AG20443 (cell line): ENCODE data around the gene TRIM25.

Experiments
- DNase-seq: peaks from one replicate; pipeline ENCODE4 v3.0.0; 2012; ENCODE audit warnings: low spot score, mixed read lengths

The TRIM25 gene

GRCh38 chr17:56926704-56927103 is 12.9 kb upstream of the TRIM25 start:
- no peak for DNase-seq

DNA sequence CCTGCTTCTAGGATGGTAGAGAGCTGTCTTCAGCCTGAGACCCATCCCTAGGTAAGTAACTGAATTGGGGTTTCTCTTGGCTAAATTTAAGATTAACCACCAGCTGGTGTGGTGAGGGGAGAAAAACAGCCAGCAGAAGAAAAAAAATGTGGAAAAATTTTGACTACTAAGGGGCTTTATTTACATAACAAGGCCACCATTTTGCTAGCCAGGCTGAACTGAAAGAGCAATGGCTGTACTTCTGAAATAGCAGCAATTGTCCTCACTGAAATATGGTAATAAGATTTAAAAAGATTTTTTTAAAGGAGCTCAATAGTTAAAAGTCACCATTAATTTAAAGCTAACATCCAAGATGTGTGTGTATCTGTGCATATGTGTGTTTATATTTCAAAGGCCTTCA is 12.4 kb upstream of the TRIM25 start:
- DNase-seq: no peak

DNA sequence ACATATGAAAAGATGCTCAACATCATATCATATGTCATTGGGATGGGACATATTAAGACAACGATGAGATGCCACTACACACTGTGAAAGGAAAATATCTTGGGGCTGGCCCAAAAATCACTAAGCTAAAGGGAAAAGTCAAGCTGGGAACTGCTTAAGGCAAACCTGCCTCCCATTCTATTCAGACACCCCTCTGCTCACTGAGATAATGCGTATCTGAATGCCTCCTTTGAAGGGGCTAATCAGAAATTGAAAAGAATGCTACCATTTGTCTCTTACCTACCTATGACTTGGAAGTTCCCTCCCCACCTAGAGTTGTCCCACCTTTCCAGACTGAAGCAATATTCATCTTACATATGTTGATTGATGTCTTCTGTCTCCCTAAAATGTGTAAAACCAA is 11.2 kb upstream of the TRIM25 start:
- no peak for DNase-seq

GRCh38 chr17:56919717-56920116 is 5.9 kb upstream of the TRIM25 start:
- DNase-seq: no peak

GRCh38 chr17:56918916-56919315 is 5.1 kb upstream of the TRIM25 start:
- no peak for DNase-seq

- DNase-seq: no peak
These were observed 3.9 kb upstream of the TRIM25 start for GRCh38 chr17:56917559-56918296.

DNA sequence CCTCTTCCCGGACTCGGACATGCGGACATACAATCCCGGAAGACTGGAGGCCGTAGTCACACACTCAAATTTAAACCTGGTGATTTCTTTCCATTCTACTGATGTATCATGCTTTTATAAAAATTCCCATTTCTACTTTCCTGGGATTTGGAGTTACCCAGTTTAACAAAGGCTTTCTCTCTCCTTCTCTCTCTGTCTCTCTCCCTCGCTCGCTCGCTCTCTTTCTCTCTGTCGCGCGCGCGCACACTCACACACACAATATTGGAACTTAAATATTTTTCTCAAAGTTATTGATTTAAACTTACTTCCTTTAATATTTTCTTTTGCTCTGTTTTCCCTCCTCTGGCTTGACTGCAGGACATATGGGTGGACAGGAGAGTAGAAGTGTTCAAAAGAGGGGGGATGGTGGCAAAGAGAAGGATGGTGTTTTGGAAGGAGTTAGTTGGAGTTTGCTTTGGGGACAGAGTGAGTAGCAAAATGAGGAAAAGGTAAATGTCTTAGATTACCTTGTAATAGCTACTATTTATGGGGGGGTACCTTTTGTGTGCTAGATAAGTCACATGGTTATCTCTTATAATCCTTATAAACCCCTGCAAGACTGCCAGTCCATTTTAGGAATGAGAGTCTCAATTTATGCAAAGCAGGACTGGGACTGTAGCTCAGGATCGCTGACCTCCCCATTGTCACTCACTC is 878 bp upstream of the TRIM25 start:
- DNase-seq: no peak

DNA sequence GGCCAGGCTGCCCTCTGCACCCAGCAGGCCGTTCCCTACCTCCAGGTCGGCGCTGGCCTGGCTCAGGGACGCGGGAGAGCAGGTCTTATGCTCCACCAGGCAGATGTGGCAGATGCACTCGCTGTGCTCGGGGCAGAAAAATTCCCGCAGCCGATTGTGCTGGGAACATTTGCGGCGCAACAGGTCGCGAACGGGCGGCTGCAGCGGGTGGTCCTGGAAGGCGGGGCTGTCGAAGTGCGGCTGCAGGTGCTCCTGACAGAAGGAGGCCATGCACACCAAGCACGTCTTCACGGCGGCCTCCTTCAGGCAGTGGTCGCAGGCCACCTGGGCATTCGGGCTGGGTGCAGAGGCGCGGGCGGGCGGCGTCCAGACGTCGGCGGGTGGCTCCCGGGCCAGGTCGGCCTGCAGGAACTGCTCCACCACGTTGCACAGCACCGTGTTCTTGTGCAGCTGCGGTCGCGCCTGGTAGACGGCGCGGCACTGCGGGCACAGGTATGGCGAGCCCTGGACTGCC is 439 bp downstream of the TRIM25 start:
- DNase-seq: no peak

- no peak for DNase-seq
These were observed 893 bp downstream of the TRIM25 start for GRCh38 chr17:56913000-56913311.

DNA sequence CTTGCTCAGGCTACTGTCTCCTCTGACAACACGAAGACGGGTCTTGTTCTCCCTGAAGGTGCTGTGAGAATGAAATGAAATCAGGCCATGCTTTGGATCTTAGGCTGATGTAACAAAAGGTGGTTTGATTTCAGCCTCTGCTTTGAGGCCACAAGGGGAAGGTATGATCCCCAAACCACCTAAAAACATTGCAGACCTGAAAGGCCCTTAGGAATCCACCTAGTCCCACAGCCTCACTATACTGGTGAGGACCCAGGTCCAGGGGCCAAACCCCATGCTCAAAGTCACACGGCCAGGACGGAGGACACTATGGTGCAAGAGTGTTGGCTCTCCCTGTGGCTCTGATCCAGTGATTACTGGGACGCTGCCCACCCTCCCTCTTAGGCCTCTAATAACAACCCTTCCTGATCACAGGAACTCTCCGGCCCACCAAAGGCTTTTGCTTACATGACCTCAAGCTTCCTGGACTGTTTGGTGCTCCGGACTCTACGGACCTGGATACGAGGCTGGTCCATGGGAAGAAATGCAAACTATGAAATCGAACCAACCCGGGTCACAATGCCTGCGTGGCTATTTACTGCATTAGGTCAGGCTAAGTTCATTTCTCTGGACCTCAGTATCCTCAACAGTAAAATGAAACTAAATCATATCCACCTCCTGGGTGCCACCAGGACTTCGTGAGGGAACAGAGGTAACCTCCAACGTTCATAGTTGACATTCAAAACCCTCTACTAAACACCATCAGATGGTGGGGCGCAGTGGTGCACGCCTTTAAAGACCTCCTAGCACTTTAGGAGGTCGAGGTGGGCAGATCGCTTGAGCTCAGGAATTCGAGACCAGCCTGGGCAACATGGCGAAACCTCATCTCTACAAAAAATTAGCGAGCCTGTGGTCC is 1.5 kb downstream of the TRIM25 start:
- peak; percentile 57 for DNase-seq

GRCh38 chr17:56910509-56911235 is 3.2 kb downstream of the TRIM25 start:
- no peak for DNase-seq

GRCh38 chr17:56909742-56910508 is 3.9 kb downstream of the TRIM25 start:
- DNase-seq: no peak

DNA sequence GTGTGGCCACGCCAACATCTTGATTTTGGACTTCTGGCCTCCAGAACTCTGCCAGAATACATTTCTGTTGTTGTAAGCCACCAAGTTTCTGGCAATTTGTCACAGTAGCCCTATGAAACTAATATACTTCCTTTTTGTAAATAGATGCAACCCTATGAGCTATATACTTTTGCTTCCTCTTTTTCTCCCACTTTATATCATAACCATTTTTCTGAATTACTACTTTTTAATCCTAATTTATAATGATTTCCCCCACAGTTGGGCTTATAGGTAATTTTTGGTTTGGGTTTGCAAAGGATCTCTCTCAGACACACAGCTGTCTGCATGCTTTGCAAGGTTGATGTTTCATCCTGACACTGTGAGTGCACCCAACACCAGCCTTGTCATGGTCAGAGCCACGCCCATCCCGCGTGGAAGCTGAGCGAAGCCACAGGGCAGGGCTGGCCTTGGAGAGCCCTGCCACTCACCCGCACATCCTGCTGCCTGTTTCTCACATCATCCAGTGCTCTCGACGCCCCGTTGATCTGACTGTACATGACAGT is 5.8 kb downstream of the TRIM25 start:
- no peak for DNase-seq

GRCh38 chr17:56903560-56903959 is 10.3 kb downstream of the TRIM25 start:
- no peak for DNase-seq

DNA sequence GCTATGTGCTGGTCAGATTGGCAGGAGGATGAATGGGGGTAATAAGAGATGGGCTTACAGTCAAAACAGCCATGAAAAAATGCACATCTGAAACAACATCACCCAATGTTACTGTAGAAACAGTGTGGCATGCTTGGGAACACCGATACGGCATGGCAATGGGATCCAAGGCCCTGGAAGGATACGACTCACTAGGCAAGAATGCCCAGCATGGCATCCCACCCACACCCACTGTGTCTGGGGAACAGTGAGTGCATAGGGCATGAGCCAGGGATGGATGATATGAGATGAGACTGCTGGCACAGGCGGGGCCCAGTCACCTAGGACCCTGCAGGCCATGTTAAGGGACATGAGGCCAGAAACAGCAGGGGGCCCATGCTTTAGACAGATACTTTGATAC is 11.5 kb downstream of the TRIM25 start:
- peak; percentile 49 for DNase-seq

- no peak for DNase-seq
These were observed 14.4 kb downstream of the TRIM25 start for GRCh38 chr17:56899403-56899802.

DNA sequence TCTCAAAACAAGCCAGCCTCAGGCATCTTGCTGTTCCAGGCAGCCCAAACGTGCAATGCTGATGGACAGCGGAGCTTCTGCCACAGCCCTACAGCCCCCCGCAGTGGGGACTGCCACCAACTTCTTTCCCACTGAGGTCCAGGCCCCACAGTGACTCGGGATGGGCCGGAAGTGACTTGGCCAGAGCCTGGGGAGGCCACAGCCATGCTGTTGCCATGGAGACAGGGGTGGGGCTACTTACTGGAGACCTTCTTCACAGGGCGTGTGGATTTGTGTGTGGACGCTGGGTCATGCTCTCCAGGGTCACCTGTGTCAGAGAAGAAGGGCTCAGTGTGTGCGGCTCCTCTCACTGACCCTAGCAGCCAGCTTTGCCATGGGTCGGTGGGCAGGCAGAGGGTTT is 15.0 kb downstream of the TRIM25 start:
- no peak for DNase-seq

GRCh38 chr17:56897646-56898424 is 16.0 kb downstream of the TRIM25 start:
- DNase-seq: no peak

GRCh38 chr17:56896968-56897359 is 16.9 kb downstream of the TRIM25 start:
- DNase-seq: no peak
